GM18951 (cell line): ENCODE measurements around the gene POLR3H.
"Not testable (repeated sequence)": the region's sequence is repeated elsewhere in the genome, so short reads cannot be mapped to it uniquely, and the experiment has no call there.

Source experiments
- POLR2A ChIP-seq: IDR thresholded peaks from 4 replicates; pipeline ENCODE4 v1.6.1; 2011; ENCODE audit warnings: mild to moderate bottlenecking; ENCODE audit not compliant: insufficient read length, insufficient read depth; ENCODE audit errors: extremely low read depth
- in situ Hi-C: fragments of 300-500 bp; cut with MboI; formaldehyde crosslinking; loops from one replicate; pipeline ENCODE4 v1.12.0; 2022; ENCODE audit warnings: low sequenced_read_pairs, mixed read lengths, inconsistent platforms; ENCODE audit not compliant: unreplicated experiment

Gene POLR3H

DNA sequence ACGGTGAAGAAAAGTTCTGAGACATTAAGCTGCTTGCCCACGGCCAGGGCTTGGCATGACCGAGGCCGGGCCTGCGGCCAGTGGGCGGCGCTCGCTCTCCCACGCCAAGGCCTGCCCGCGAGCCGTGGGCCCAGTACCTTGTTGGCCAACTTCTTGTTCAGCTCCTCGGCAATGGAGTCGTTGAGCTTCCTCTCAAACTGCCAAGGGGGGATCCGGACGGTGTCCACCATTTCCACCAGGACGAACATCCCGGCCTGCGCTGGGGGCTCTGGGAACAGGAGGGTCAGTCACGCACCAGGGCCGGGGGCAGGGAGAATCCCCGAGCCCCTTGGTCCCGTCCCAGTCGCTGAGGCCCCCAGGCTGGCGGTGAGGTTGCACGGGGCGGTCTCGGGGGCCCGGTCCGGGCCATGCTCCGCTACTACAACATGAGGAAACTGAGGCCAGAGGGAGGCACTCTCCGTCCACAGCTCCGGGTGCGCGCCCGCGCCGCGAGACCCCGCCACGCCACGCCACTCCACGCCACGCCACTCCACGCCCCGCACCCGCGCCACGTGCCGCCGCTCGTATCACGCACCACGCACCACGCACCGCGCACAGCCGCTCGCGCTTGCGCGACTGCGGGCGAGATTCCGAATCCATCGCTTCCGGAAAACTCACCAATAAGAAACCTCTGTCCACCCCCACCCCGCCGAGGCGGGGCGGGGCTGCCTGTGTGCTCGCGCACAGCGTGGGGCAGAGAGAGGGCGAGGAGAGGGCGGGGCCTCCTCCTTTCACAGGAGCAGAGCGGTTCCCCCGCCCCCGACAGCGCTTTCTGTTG lies at the start of gene POLR3H:
TSS of gene POLR3H (minus strand) at position 617 of the 817 bp plus-strand sequence. CDS start at position 248, 369 bp downstream.
- in situ Hi-C loops = no loop called here
- peak; percentile 71 for TF ChIP-seq POLR2A

- in situ Hi-C loops = not testable (repeated sequence)
These were observed 49.2 kb upstream of the POLR3H start for GRCh38 chr22:41593336-41593960.

DNA sequence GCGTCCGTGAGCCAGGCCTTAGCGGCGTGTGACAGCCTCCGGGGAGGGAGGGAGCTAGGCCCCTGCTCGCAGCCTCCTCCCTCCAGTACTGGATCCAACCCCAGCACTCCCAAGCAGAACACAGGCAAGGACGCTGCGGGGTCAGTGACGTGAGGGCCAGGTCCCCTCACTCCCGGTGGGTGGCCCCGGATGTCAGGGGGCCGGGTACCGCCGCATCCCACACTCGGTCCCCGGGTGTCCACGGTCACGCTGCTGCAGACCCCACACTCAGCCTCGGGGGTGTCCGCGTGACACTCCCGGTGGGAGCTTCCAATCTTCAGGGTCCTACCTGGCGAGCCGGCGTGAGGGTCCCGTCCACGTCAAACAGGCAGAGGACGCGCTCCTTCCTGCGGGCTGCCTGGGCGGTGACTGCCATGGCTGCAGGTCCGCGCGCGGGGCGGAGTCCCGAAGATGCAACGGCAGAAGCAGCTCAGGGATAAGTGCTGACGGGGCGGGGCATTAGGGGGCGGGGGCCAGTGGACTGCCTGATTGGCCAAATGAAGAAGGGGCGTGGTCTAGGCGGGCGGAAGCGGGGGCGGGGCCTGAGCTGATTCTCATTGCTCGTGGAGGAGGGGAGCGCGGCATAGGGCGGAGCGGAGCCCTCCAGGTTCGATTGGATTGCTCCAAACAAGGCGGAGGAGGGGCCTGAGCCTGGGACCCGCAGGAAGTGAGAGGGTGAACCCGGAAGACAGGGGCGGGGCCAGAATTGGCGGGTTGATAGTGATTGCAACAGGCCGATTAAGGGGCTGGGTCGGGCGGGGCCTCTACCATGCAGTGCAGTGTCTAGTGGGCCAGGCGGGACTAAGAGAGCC lies 45.3 kb upstream of the POLR3H start, which contains the start of gene PMM1:
TSS of gene PMM1 (minus strand) at position 450 of the 851 bp plus-strand sequence. CDS start at position 415, 35 bp downstream.
- peak; percentile 78 for TF ChIP-seq POLR2A
- in situ Hi-C loops = no loop called here

DNA sequence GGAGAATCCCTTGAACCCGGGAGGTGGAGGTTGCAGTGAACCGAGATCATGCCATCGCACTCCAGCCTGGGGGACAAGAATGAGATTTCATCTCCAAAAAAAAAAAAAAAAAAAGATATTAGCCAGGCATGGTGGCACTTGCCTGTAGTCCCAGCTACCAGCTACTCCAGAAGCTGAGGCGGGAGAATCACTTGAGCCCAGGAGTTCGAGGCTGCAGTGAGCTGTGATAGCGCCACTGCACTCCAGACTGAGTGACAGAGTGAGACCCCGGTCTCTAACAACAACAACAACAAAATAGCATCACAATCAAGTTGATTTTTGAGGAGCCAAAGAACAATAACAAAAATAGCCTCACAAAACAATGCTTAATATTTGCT lies 43.1 kb upstream of the POLR3H start:
- in situ Hi-C loops = no loop called here
- no peak for TF ChIP-seq POLR2A

DNA sequence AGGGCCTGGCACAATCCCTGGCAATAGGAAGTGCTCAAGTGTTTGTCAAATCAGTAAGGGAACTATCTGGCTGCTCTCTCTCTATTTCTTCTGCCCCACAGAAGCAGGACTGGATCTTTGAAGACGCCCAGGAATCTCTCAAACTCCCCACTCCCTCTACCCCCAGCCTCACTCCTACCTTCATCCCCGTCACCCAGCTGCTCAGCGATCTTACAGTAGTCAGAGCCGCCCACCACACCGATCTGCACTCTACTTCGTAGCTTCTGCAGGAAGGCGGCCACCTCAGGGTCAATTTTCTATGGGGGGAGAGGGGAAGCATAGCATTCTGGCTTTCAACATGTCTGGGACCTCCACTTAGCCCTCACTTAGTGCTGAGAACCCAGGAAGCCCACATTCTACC lies 41.6 kb upstream of the POLR3H start:
- in situ Hi-C loops = no loop called here
- no peak for TF ChIP-seq POLR2A

GRCh38 chr22:41584881-41585280 lies 40.6 kb upstream of the POLR3H start:
- no peak for TF ChIP-seq POLR2A
- in situ Hi-C loops = no loop called here

DNA sequence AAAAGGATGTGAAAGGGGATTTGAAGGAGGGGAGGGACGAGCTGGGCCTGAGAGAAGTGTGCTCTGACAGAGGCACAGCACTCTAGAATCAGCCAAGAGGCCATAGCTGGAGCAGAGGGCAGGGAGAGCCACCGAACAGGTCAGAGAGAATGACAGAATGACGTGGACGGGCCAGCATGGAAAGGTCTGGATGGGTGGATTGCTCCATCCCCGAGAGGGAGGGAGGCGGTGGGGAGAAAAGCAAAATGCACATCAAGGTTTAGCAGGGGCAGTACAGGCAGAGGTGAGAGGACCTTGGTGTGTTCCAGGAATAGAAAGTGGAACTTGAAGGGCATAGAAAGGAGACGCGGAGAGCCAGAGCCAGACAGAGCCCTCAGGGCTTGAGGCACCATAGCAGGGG lies 38.4 kb upstream of the POLR3H start:
- no peak for TF ChIP-seq POLR2A
- in situ Hi-C loops = no loop called here

GRCh38 chr22:41579997-41580355 lies 35.7 kb upstream of the POLR3H start:
- TF ChIP-seq POLR2A = no peak
- in situ Hi-C loops = no loop called here

GRCh38 chr22:41579297-41579996 lies 35.2 kb upstream of the POLR3H start:
- in situ Hi-C loops = no loop called here
- TF ChIP-seq POLR2A = no peak

GRCh38 chr22:41578818-41579217 lies 34.5 kb upstream of the POLR3H start:
- TF ChIP-seq POLR2A = no peak
- in situ Hi-C loops = no loop called here

- no peak for TF ChIP-seq POLR2A
- in situ Hi-C loops = no loop called here
These were observed 33.8 kb upstream of the POLR3H start for GRCh38 chr22:41578114-41578513.

DNA sequence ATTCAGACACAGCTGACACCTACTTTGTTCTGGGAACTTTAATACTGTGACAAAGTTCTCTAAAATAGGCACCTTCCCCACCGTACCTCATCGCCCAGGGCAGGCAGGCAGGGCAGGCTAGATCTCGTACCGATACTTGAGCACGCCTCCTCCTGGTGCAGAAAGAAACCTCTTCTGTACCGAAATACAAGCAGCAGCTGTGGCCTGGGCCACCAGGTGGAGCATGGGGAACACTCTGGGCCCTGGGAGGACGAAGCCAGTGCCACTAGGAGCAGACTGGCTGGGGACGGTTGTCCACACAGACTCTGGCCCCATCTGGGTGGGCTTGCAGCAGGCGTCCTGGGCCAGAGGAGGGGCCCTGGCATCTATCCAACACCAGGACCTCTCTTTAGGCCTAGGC lies 32.6 kb upstream of the POLR3H start:
- in situ Hi-C loops = no loop called here
- no peak for TF ChIP-seq POLR2A

DNA sequence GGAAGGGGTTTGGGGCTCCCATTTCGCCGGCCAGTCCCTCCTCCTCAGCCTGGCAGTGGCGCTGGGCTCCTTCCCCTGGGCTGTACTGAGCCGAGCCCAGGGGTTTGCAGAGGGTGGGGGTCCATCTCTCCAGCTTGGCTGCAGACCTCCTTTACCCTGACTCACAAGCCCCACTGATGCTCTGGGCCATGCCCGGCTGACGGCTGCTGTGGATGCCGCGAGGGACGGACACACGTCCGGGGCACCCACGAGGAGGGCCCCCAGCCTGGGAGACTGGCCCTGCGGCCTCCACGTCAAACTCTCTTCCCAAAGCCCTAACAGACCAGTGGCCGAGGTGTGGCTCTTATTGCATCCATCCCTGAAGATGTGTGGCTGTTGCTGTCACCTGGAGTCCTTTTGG lies 31.3 kb upstream of the POLR3H start:
- in situ Hi-C loops = no loop called here
- no peak for TF ChIP-seq POLR2A
